Liver (tissue), 9 donors: Measurements from ENCODE around the gene RAI1. TPM values are rescaled to one million over a fixed set of nuclear protein-coding genes. Genes with fewer than 3 reads are reported as not detected.

Experiments used
- DNase-seq: peaks from one replicate; pipeline ENCODE4 v3.0.0-alpha.2; 2017; ENCODE audit warnings: low spot score
- H3K27ac ChIP-seq, 2 donors: one replicate each; pipeline ENCODE4 v1.7.0; 2013; ENCODE audit warnings: inconsistent platforms in 2 of 2, low read length in 2 of 2, control low read depth in 1 of 2, low read depth in 1 of 2, mild to moderate bottlenecking in 1 of 2
- H3K27me3 ChIP-seq, 4 donors: one replicate each; pipeline versions ENCODE4 v1.6.1 to v1.7.0; 2013; ENCODE audit warnings: low read length in 3 of 4, inconsistent platforms in 1 of 4, mild to moderate bottlenecking in 1 of 4, moderate library complexity in 1 of 4; ENCODE audit not compliant: control insufficient read depth in 4 of 4, insufficient read depth in 4 of 4
- H3K36me3 ChIP-seq, 4 donors: one replicate each; pipeline versions ENCODE4 v1.6.1 to v1.7.0; 2013; ENCODE audit warnings: low read length in 3 of 4, mild to moderate bottlenecking in 3 of 4, low read depth in 1 of 4, moderate library complexity in 1 of 4; ENCODE audit not compliant: control insufficient read depth in 4 of 4, insufficient read depth in 3 of 4
- H3K4me1 ChIP-seq, 4 donors: one replicate each; pipeline versions ENCODE4 v1.6.1 to v1.7.0; 2013; ENCODE audit warnings: low read length in 3 of 4, mild to moderate bottlenecking in 3 of 4, moderate library complexity in 1 of 4; ENCODE audit not compliant: control insufficient read depth in 4 of 4, insufficient read depth in 4 of 4
- H3K4me3 ChIP-seq, 3 donors: one replicate each; pipeline versions ENCODE4 v1.6.1 to v1.7.0; 2013; ENCODE audit warnings: low read length in 3 of 3, control low read depth in 1 of 3, low read depth in 1 of 3, mild to moderate bottlenecking in 1 of 3
- H3K9ac ChIP-seq, 2 donors: one replicate each; pipeline ENCODE4 v1.7.0; 2013; ENCODE audit warnings: low read length in 2 of 2, mild to moderate bottlenecking in 2 of 2, moderate library complexity in 2 of 2, control low read depth in 1 of 2, low read depth in 1 of 2
- H3K9me3 ChIP-seq, 4 donors: one replicate each; pipeline versions ENCODE4 v1.6.1 to v1.7.0; 2013; ENCODE audit warnings: low read length in 3 of 4; ENCODE audit not compliant: control insufficient read depth in 4 of 4
- ATF3 ChIP-seq: IDR thresholded peaks from 2 replicates; pipeline ENCODE4 v1.6.1; 2016; ENCODE audit warnings: antibody characterized with exemption
- CTCF ChIP-seq: fragments of 150-350 bp; IDR thresholded peaks from 2 replicates; pipeline ENCODE4 v1.5.1; 2017; ENCODE audit warnings: improper control_type of control experiment, low read depth, low read length; ENCODE audit not compliant: missing input control
- EGR1 ChIP-seq, 2 donors: IDR thresholded peaks; 2 replicates each; pipeline ENCODE4 v1.6.1; 2016 to 2018; ENCODE audit warnings: antibody characterized with exemption in 2 of 2, low read depth in 2 of 2
- FOXA1 ChIP-seq: IDR thresholded peaks from 2 replicates; pipeline ENCODE4 v1.6.1; 2016; ENCODE audit warnings: antibody characterized with exemption
- FOXA2 ChIP-seq: IDR thresholded peaks from 2 replicates; pipeline ENCODE4 v1.6.1; 2016; ENCODE audit warnings: antibody characterized with exemption
- GABPA ChIP-seq, 2 donors: IDR thresholded peaks in 1 of 2; conservative IDR thresholded peaks in 1 of 2; 2 replicates each; pipeline ENCODE4 v1.6.1; 2016; ENCODE audit warnings: antibody characterized with exemption in 2 of 2, mild to moderate bottlenecking in 1 of 2, moderate library complexity in 1 of 2
- HNF4A ChIP-seq, 2 donors: conservative IDR thresholded peaks; 2 replicates each; pipeline ENCODE4 v1.6.1; 2016; ENCODE audit warnings: antibody characterized with exemption in 2 of 2, mild to moderate bottlenecking in 2 of 2
- HNF4G ChIP-seq: IDR thresholded peaks from 2 replicates; pipeline ENCODE4 v1.6.1; 2016; ENCODE audit warnings: antibody characterized with exemption
- JUND ChIP-seq, 2 donors: IDR thresholded peaks; 2 replicates each; pipeline ENCODE4 v1.6.1; 2016; ENCODE audit warnings: antibody characterized with exemption in 2 of 2
- MAX ChIP-seq: IDR thresholded peaks from 2 replicates; pipeline ENCODE4 v1.6.1; 2016; ENCODE audit warnings: antibody characterized with exemption
- NR2F2 ChIP-seq: IDR thresholded peaks from 2 replicates; pipeline ENCODE4 v1.6.1; 2016; ENCODE audit warnings: antibody characterized with exemption
- RAD21 ChIP-seq, 2 donors: IDR thresholded peaks; 2 replicates each; pipeline ENCODE4 v1.6.1; 2016; ENCODE audit warnings: antibody characterized with exemption in 2 of 2, mild to moderate bottlenecking in 2 of 2
- REST ChIP-seq: IDR thresholded peaks from 2 replicates; pipeline ENCODE4 v1.6.1; 2016; ENCODE audit warnings: antibody characterized with exemption, mild to moderate bottlenecking
- RXRA ChIP-seq, 2 donors: IDR thresholded peaks; 2 replicates each; pipeline ENCODE4 v1.6.1; 2017 to 2018; ENCODE audit warnings: antibody characterized with exemption in 2 of 2, mild to moderate bottlenecking in 1 of 2
- SP1 ChIP-seq: IDR thresholded peaks from 2 replicates; pipeline ENCODE4 v1.6.1; 2018; ENCODE audit warnings: antibody characterized with exemption, mild to moderate bottlenecking
- TAF1 ChIP-seq: conservative IDR thresholded peaks from 2 replicates; pipeline ENCODE4 v1.6.1; 2016; ENCODE audit warnings: antibody characterized with exemption, mild to moderate bottlenecking
- YY1 ChIP-seq: IDR thresholded peaks from 2 replicates; pipeline ENCODE4 v1.6.1; 2016; ENCODE audit warnings: antibody characterized with exemption, mild to moderate bottlenecking
- ZBTB33 ChIP-seq: IDR thresholded peaks from 2 replicates; pipeline ENCODE4 v1.6.1; 2016; ENCODE audit warnings: antibody characterized with exemption
- WGBS: extraction: QIAGEN DNeasy Blood & Tissue Kit; methylation state at CpG from one replicate; pipeline ENCODE4 v1.1.7; 2013; 5-methylcytosine and 5-hydroxymethylcytosine counted together
- polyA plus RNA-seq, 2 donors: library from polyadenylated mRNA; stranded (reverse) in 1 of 2; unstranded in 1 of 2; fragments of 200-250 nt in 1 of 2; fragments of >200 nt in 1 of 2; fragmentation: Nextera tagmentation in 1 of 2; extraction: Ambion mirVana in 1 of 2; gene quantifications; one replicate each; pipeline versions ENCODE4 v1.2.1 to v1.2.3, GENCODE V29; 2013 to 2015
- total RNA-seq, 2 donors: library from RNA; depleted of rRNA; stranded (reverse); fragments of >200 nt; gene quantifications; one replicate each; pipeline ENCODE4 v1.2.3, GENCODE V29; 2014
- donor health status: healthy.
- donor health status: healthy.
- donor health status: healthy.
- donor health status: healthy.
- donor health status: healthy.

RAI1 gene
- total and polyA plus RNA-seq, 4 donors = 0.57 to 7.6 (median 5.3) TPM

- Histone ChIP-seq H3K4me3 (no peak overlapping the region), H3K9ac (no peak overlapping the region), H3K27ac (peak overlapping the region; percentile 52 to 64), H3K36me3 (peaks cover 6 to 25% (median 18%) of the 10 kb centered on the region in 4 donors), H3K4me1 (peaks cover 18 to 76% (median 44%) of the 10 kb centered on the region in 4 donors), H3K9me3 (no peaks in the 10 kb centered on the region), H3K27me3 (no peaks in the 10 kb centered on the region)
- peak; percentile 89 for DNase-seq
- TF ChIP-seq TAF1 (no peak), NR2F2 (peak; percentile 81), ATF3 (no peak), JUND (IDR thresholded peaks at IDR 0.05) (no peak), YY1 (peak; percentile 69), SP1 (no peak), MAX (no peak), RAD21 (IDR thresholded peaks at IDR 0.05) (peak; percentile 89 to 90), CTCF (peak; percentile 96), ZBTB33 (no peak), FOXA1 (no peak), HNF4A (conservative IDR thresholded peaks at IDR 0.05) (peak in 1 of 2 donors; percentile 6), FOXA2 (no peak), GABPA (IDR thresholded peaks at IDR 0.05 in 1 of 2, conservative IDR thresholded peaks at IDR 0.05 in 1 of 2) (no peak), RXRA (IDR thresholded peaks at IDR 0.05) (peak; percentile 32 to 57), HNF4G (no peak), EGR1 (IDR thresholded peaks at IDR 0.05; ENCODE audit: low read depth in 2 of 2) (no peak), REST (no peak)
- 42% methylated on average over 59 of the region's 59 CpGs for WGBS
These were observed 131.2 kb downstream of the RAI1 start for GRCh38 chr17:17812211-17813054.
